Smooth muscle cell of the brain vasculature (primary cell): ENCODE data around the gene CHST8.

Experiments used
- DNase-seq: peaks from one replicate; pipeline ENCODE4 v3.0.0-alpha.2; 2012; ENCODE audit warnings: low read depth, low spot score

The CHST8 gene

GRCh38 chr19:33714149-33714548, 92.4 kb downstream of the CHST8 start:
- DNase-seq = no peak

- no peak for DNase-seq
These were observed 93.7 kb downstream of the CHST8 start for GRCh38 chr19:33715462-33715861.

DNA sequence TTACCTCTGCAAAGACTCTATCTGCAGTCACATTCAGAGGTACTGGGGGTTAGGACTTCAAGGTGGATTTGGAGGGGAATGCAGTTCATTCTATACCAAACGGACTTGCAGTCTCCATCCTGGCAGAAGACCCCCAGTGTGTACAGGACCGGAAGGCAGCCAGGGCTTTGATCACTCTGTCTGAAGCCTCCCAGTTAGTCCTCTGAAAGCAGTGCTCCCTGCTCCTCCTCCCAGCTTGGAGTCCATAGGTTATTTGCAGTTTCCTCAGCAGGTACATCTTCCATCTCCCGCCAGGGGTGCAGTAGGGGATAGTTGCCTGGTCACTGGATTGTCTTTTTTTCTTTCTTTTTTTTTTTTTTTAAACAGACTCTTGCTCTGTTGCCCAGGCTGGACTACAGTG, 96.1 kb downstream of the CHST8 start:
- no peak for DNase-seq

GRCh38 chr19:33718651-33719254, 97.0 kb downstream of the CHST8 start:
- DNase-seq = no peak

- DNase-seq = no peak
These were observed 97.8 kb downstream of the CHST8 start for GRCh38 chr19:33719366-33720154.

- DNase-seq = no peak
These were observed 98.4 kb downstream of the CHST8 start for GRCh38 chr19:33720155-33720493.

DNA sequence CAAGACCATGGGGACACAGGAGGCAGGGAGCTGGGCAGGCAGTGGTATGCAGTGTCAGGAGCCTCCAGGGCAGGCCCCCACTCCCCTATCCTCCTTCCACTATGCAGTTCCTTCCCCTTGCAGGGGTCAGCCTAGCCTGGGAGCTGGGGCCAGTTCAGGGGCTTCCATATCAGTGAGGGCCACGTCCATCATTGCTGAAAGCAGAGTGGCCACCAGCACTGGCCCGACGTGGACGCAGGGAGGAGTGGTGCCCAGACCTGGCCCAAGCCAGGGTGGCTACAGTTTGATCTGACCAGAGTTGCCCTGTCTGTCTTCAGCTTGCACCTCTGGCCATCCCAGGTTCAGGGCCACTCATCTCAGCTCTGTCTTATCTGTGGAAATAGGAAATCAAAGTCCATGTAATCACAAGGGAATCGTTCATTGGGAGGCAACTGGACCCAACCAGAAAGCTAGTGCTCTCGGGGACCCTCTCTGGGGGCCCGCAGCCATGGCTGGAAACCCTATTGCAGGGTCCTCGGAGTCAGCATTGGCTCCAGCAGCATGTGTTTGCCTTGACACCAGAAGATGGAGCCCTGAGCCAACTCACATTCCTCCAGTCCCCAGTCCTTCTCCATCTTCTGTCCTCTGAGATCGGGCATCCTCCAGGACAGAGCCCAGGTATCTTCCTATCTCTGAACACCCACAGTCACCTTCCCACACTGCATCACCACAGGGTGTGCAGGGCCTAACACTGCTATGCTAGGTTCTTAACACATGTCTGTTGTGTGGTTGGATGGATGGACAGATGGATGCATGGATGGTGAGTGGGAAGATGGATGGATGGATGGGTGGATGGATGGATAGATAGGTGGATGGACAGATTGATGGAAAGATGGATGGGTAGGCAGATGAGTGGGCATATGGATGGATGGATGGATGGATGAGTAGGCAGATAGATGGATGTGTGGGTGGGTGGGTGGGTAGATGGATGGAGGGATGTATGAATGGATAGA, 99.2 kb downstream of the CHST8 start:
- no peak for DNase-seq

- no peak for DNase-seq
These were observed 100.1 kb downstream of the CHST8 start for GRCh38 chr19:33721735-33722297.

DNA sequence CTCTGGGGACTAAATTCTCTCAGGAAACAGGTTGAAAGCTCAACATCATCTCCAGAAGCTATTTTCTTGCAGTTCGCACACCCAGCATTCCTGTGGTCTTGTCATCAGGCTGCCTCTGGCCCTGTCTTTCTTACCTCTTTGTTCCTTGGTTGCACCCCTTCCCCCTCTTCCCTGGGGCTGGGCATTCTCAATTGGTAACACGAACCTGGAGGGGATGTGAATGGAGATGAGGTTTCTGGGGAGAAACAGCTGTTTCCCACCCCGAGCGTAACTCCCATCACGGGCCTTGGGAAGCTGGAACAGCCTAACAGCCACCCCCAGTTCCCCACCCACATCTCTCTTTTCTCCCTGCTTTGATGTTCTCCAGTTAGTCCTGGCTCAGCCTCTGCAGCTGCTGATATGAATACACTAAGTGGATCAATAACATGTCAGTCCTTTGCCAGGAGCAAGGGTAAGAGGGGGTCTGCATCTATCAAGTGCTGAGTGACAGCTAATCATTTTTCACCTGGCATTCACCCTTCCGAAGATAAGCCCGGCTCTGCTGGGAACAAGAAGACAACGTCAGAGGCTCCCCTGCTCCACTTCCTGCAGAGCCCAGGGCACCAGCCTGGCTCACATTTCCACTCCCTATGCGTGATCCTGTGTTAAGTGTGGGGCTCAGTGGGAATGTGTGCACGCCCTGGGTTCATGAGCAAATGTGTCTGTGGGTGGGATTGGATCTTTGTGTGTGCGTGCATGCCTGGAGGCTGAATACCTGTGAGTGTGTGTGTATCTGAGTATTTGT, 100.9 kb downstream of the CHST8 start:
- DNase-seq = no peak

DNA sequence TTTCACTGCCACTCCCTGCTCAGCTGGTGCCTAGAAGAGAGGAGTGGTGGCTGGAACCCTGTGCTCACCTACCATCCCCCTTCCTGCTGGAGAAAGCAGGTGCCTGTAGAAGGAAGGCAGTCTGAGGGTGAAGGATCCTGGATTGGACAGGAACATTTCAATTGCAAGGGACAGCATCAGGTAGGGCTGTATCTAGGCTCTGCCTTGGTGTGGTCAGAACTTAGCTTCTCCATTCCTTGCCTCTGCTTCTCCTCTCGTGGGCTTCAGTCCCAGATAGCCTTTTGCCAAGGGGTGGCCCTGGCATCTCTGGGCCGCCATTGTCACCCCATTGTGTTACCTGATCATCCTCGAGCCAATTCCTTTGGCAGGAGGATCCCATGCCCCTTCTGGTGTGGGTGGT, 101.8 kb downstream of the CHST8 start:
- DNase-seq = no peak

DNA sequence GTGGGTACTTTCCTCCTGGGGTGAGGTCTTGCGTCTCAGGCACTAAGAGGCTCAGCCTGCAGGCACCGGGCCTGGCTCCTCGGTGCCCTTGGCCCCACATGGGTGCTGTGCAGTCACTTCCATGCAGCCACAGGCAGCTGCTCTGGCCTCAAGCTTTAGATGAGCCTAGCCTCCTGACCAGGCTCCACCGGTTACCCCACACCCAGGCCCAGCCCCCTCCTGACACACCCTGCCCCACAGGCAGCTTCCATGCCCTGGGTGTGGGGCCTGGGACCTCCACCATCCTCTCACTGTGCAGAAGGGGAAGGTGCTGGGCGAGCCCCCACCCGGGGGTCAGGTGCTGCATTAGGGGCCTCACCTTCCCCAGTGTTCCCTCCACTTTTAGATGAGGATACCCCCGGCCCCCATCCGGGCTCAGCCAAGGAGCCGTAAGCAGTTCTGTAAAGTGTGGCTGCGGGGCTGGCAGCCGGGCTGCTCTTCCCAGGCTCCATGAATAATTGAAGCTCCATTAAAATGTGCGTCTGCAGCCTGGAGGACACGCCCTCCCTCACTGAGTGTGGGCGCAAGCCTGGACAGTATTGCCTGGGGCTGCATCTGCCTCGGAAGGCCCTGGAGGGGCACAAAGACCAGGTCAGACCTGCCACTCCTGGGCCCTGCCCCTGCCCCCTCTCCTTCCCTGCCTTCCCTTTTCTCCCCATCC, 102.4 kb downstream of the CHST8 start:
- DNase-seq = no peak

GRCh38 chr19:33724721-33725060, 102.9 kb downstream of the CHST8 start:
- DNase-seq = no peak

- no peak for DNase-seq
These were observed 103.8 kb downstream of the CHST8 start for GRCh38 chr19:33725567-33725966.

DNA sequence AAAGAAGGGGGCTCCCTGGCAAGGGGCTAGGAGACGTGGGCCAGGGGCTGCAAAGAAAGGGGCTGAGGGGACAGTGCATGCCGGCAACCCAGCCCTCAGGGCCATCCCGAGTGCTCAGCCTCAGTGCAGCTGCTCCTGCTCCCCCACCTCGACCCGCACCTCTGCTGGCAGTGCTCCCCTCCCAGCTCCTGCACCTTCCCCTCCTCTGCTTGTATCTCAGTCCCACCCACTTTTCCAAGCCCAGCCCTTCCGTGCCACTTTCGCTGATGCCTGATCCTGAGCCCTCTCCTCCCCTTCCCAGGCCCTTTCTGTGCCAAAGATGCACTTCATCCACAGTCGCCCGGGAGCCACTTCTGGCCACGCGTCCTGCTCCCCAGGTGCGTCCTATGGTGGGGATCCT, 105.0 kb downstream of the CHST8 start:
- DNase-seq = no peak

DNA sequence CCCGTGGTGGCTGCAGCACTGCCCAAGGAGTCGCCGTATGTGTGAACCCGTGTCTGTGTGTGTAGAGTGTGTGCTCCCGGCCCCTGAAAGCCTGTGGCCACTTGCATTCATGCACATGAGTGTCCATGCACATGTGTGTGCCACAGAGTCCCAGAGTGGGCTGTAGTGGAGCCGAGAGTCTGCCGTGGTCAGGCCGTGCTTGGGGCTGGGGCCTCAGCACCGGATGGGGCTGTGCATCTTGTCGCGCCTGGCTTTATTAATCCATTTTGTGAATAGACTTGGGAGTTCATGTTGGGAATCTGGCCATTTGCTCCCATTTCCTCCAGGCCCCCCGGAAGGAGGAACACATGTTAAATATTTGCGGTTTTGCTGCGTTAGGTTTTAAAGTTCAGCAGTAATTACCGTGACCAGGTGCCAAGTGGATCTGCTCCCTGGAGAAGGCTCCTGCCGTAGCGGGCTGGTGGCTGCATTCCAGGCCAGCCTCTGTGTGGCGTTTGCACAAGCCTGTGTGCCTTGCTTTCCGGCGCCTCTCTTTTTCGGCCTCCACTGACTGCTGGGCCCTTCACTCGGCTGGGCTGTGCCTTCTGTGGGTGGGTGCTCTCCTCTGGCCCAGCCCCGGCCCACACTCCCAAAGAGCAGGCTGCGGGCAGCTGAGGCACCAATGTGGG, 105.7 kb downstream of the CHST8 start:
- DNase-seq = no peak

- no peak for DNase-seq
These were observed 106.4 kb downstream of the CHST8 start for GRCh38 chr19:33728141-33728540.

DNA sequence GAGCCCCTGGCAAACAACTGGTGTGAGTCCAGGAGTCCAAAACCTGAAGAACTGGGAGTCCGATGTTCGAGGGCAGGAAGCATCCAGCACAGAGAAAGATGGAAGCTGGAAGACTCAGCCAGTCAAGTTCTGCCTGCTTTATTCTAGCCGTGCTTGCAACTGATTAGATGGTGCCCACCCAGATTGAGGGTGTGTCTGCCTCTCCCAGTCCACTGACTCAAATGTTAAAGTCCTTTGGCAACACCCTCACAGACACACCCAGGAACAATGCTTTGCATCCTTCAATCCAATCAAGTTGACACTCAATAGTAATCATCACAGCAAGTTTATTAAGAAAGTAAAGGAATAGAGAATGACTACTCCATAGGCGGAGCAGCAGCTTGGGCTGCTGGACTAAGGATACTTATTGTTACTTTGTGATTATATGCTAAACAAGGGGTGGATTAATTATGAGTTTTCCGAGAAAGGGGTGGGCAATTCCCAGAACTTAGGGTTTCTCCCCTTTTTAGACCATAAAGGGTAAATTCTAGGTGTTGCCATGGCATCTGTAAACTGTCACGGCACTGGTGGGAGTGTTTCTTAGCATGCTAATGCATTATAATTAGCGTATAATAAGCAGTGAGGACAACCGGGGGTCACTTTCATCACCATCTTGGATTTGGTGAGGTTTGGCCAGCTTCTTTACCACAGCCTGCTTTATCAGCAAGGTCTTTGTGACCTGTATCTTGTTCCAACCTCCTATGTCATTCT, 109.3 kb downstream of the CHST8 start:
- DNase-seq = no peak

- DNase-seq = no peak
These were observed 110.1 kb downstream of the CHST8 start for GRCh38 chr19:33731881-33732280.

DNA sequence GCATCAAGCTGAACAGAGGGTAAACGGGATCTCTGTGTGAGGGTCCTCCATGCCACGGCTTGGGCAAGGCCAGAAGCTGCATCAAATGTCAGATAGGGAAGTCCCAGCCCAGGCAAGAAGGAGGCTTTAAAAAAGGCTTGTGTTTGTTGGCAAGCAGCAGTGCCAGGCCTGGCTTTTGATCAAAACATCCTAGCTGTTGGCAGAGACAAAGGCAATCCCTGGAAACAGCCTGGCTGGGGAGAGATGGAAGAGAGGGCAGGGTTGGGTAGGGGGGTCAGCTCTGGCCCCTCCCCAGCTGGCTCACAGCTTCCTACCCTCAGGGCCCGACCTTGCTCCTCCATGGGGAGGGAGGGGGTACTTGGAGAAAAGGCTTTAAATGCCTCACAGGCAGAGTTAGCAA, 113.2 kb downstream of the CHST8 start:
- DNase-seq = no peak
